T-helper 1 cell treated with Interleukin-12 subunit alpha and Interleukin-12 subunit beta and Interleukin-4 antibody, amounts not matched to agents 30 ng/mL and 1 ng/mL, for 36 hours (primary cell): ENCODE data around the gene ORM1. TPM values are rescaled to one million over a fixed set of nuclear protein-coding genes. Genes with fewer than 3 reads are reported as not detected.
"Not testable (repeated sequence)": the region's sequence is repeated elsewhere in the genome, so short reads cannot be mapped to it uniquely, and the experiment has no call there.

Source experiments
- intact Hi-C: fragments of 100-400 bp; cut with micrococcal nuclease; formaldehyde crosslinking; loops from one replicate; pipeline ENCODE4 v1.15.1; 2024
- total RNA-seq: library from RNA; stranded (reverse); gene quantifications from 2 replicates; pipeline ENCODE4 v1.2.3, GENCODE V29; 2022

ORM1 gene
- total RNA-seq: not detected in 2 replicates

DNA sequence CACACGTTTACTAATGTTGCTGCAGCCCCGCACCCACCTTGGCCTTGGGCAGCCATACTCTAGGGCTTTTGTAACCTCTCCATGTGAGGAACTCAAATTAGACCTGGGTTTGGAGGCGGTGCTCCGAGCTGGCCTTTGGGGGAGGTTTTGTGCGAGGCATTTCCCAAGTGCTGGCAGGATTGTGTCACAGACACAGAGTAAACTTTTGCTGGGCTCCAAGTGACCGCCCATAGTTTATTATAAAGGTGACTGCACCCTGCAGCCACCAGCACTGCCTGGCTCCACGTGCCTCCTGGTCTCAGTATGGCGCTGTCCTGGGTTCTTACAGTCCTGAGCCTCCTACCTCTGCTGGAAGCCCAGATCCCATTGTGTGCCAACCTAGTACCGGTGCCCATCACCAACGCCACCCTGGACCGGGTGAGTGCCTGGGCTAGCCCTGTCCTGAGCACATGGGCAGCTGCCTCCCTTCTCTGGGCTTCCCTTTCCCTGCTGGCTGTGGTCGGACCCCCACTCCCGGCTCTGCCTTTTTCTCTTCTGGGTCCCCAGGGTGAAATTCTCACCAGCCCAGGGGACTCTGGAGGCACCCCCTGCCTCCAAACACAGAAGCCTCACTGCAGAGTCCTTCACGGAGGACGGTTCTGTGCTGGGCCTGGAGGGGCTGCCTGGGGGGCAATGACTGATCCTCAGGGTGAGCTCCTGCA, at the start of gene ORM1:
ORM1 (plus strand) TSS at position 268 of the 701 bp plus-strand sequence; CDS start at position 304, 36 bp downstream.
- intact Hi-C loops: not testable (repeated sequence)

DNA sequence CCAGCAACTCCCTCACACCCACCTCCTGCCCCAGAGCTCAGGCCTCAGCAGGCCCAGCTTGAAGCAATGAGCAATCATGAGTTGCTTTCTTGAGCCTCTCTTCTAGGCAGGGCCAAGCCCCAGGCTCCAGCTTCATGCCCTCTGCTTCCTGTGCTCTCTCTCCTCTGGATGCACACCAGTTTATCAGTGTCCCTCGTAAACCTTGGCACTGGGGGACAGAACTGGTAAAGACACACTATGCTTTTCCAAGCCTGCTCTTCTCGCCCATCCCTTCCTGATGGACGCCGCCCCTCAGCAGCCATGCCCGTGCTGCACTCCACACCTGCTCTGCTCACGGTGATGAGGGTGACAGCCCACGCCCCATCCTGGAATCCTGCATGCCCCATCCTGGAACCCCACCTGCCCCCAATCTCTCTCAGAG, 49.4 kb upstream of the ORM1 start:
- intact Hi-C loops: no loop called here

DNA sequence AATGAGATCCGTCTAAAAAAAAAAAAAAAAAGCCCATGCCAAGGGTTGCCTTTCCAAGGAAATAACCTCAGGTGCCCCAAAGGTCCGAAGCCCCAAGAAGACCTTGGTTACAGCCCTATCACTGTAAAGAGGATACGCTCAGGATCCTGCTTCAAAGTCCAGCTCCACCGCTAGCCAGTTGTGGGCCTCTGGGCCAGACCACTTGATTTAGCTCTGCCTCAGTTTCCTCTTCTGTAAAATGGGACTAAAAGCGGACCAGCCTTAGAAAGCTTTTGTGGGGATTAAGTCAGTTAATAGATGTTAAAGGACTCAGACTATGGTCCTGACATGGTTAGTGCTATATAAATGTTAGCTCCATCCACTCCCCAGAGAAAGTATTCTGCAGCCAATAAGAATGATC, 48.7 kb upstream of the ORM1 start:
- intact Hi-C loops: no loop called here

DNA sequence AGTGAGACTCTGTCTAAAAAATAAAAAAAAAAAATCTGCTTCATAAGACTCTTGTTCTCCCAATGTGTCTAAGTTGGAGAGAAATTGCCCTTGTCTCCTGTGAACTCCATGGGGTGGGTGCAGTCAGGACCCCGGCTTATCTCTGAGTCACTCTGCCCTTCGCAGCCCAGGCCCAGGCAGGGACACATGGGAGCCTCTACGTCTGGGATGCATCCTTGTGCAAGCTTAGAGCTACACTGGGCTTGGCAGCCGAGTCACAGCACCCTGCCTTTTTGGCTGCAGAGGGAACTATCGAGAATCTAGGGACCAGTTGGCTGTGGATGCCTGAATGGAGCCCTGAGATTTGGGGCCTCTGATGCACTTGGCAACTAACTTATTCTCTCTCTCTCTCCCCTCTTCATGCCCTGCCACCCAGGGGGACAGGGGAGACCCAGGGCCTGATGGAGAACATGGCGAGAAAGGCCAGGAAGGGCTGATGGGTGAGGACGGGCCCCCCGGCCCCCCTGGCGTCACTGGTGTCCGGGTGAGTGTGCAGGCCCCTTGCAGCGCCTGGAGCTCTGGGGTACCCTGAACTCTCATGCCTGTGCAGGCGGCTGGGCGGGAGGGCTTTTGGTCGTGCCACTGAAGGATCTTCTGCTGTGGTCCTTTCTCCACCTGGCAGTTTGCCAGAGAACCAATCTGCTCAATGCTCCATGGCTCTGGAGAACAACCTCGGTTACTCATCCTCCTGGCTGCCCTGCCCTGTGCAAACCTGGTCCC, 47.5 kb upstream of the ORM1 start:
- intact Hi-C loops: no loop called here

DNA sequence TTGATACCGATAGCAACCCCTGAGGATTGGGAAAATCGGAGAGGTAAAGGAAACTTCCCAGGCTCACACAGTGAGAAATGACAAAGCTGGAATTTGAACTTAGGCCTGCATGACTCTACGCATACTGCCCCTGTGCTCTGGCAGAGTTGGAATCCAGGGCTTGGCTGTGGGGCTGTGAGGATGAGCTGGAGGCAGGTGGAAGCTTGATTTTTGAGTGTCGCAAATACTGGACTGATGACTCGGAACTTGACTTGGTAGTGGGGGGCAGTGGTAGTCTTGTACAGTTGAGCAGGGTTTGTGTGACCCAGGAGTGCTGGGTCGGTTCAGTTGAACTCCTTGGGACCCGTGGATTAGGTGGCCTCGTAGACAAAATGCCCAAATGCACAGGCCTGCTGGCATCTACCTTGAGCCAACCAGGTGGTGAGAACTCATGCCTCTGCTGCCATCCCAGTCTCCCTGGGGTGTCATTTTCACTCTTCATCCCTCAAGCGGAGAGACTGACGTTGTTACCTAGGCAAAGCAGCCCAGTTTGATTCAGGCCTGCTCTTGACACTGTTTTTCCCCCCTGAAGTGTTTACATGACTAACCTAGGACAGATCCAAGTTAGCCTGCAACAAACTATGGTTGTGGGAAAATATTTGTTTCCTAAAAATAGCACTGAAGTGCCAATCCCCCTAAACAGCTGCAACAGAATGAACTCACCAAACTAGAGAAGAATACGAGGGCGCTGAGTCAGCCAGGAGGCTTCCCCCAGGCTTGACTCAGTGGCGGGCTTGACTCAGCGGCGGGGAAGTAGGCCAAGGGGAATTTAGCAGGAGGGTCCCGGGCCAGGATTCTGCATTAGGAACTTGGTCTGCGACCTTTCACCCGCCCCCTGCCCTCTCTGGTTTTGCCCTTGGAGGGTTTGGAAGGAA, 45.7 kb upstream of the ORM1 start:
- intact Hi-C loops: no loop called here

DNA sequence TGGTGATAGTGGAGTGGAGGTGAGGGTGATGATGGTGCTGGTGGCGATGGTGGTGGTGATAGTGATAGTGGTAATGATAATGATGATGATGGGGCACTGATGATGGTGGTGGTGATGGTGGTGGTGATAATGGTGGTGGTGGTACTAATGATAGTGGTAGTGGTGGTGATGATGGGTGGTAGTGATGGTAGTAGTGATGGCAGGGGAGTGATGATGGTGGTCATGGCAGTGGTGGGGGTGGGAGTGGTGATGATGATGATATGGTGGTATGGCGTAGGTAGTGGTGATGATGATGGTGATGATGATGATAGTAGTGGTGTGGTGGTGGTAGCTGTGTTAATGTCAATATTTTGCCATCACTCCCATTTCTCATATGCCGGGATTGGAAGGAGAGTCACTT, 44.5 kb upstream of the ORM1 start:
- intact Hi-C loops: no loop called here

DNA sequence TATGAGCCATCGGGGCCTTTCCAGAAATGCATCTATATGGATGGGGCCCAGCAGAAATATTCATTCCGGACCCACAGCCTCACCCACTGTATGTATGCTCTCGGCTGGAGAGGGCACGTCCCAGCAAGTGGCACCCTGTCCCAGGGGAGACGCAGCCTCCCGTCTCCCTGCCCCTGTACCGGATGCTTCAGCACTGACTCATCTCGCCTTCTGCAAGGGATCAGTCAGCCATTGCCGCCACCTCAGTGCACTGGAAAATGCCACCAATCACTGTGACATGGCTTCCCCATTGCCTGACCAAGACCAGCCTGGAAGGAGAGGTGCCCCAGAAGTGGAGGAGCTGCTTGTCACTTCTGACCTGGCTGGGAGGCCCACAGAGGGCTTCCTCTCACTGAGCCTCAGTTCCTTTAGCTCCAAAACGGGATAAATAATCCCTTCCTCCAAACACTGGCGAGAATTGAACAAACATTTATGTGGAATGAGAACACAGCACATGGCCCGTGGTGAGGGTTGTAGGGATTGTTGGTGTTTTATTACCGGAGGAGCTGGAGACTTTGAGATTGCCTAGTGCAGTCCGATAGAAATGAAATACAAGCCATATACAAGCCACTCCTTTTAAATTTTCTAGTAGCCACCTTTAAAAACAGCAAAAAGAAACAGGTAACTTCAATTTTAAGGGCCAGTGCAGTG, 43.9 kb upstream of the ORM1 start:
- intact Hi-C loops: no loop called here

DNA sequence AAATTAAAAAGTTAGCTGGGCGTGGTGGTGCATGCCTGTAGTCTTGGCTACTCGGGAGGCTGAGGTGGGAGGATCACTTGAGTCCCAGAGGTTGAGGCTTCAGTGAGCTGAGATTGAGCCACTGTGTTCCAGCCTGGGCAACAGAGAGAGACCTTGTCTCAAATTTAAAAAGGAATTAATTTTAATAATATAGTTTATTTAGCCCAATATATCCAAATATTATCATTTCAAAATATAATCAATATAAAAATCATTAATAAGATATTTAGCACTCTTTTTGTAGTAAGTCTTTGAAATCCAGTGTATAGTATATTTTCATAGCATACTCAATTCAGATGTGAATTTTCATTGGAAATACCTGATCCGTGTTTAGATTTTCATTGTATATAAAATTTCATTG, 43.2 kb upstream of the ORM1 start:
- intact Hi-C loops: no loop called here

DNA sequence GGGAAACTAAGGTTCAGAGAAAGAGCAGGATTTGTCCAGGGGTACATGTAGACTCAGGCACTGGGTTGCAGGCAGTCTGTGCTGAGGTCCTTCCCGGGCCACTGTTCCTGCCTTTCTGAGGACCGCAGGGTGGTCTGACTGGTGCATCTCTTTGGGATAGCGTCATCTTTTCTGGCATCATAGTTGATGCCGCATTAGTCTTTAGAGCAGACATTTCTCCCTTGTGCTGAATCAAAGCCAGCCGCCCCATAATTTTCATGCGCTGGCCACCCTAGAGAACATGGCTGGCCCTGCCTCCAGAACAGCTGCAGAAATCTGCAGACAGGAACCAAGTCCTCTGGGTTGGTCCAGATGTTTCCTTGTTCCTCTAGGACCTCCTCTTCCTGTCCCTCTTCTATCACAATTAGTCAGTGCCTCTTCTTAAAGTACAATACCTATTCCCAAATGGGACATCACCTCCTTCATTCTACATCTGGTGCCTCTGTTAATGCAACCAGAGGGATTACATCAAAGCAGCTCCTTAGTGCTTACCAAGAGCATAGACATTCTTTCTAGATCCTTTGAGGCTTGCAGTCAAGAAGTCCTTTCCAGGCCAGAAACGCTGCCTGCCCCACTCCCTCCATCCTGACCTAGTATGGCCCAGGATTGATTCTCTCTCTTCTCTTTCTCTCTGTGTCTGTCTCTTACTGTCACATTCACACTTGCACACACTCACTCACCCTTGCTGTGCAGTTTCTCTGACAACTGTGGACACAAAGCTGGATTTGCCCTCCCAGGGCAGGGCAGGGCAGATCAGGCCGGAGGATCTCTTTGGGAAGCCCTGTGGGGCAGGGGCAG, 42.0 kb upstream of the ORM1 start:
- intact Hi-C loops: no loop called here

DNA sequence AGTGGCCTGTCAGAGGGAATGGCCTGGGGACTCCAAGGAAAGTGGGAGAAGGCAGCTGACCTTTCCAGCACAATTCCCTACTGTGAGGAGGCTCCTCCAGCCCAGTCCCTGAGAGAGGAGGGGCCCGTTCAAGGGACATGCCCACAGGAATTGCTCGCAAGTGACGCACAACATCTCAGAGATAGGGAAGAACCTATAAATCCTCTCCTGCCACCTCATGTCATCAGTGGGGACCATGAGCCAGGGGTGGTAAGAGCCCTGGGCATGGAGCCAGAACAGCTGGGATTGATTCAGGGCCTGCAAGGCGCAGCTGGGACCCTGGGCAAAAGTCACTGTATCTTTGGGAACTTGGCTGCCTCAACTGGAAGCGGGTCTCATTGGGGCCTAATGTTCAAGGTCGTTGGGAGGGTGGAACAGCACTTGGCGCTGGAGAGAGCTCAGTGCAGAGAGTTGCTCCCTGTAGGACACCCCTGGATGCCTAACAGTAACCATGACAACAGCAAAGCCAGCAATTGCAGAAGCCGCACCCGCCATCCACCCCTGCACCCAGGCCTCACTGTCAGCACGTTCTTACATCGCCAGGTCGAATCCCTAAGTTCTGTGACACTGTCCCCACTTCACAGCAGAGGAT, 41.3 kb upstream of the ORM1 start:
- intact Hi-C loops: no loop called here

DNA sequence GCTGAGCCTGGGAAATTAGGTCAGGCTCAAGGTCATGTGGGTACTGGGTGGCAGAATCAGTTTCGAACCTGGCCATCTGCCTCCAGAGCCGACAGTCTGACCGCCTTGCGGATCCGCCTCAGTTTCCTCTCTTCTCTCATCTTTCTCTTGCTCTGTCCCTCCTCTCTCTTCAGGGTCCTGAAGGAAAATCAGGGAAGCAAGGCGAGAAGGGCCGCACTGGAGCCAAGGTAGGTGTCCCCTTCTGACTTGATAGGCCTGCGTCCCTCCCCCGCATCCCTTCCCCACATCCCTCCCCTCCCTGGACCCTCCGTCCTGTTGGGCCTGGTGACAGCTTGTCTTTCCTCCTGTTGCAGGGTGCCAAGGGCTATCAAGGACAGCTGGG, 40.8 kb upstream of the ORM1 start:
- intact Hi-C loops: no loop called here

DNA sequence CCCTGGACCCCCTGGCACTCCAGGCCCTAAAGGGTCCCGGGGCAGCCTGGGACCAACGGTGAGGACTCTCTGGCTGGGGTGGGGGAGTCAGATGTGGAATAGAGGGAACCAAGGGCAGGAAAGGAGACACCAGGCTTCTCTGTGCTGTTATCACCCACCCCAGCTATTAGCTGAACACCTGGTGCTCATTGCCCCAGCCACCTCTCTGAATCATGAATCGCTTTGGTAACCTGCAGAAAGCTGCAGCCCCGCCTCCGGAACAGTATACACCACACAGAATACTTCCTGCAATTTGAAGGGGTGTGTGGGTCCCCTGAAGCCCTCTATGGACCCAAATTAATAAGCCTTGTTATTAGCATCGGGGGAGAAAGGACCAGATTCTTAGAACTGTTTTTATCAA, 40.4 kb upstream of the ORM1 start:
- intact Hi-C loops: no loop called here

DNA sequence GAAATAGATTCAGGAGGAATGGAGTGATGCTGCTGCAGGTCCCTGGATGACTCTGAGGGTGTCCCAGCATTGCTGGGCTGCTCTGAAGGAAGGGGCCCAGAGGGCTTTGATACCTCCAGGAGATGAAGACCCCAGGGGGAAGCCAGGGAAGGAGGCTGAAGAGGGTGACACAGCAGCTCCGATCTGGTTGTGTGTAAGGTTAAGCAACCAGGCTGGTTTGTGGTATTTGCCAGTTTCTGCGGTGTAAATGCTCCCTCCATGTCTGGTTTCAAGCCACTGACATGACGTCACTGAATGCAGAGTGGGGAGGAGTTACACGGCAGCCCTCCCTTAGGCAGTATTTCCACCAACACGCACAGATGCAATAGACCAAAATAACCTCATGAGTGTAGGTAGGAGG, 40.0 kb upstream of the ORM1 start:
- intact Hi-C loops: no loop called here

DNA sequence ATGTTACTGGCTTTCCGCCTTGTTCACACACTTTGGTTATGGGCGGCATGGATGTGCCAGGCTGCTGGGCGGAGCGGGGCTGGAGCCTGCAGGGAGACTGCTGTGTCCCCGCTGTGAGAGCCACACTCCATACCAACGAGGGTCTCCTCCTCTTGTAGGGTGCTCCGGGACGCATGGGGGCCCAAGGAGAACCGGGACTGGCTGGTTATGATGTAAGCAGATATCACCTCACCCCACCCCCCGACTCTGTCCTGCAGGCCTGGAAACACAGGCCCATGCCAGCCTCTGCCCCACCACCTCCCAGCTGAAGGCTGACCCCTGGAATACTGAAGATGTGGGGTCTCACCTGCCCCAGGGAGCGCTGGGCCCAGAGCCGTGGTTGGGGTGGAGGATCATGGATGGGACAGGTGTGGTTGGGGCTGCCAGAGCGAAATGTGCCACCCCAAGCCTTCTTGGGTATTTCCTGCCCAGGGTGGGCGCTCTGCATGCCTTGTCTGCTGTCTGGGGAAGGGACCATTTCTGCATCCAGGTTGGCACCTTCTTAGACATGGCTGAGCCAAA, 39.3 kb upstream of the ORM1 start:
- intact Hi-C loops: no loop called here

DNA sequence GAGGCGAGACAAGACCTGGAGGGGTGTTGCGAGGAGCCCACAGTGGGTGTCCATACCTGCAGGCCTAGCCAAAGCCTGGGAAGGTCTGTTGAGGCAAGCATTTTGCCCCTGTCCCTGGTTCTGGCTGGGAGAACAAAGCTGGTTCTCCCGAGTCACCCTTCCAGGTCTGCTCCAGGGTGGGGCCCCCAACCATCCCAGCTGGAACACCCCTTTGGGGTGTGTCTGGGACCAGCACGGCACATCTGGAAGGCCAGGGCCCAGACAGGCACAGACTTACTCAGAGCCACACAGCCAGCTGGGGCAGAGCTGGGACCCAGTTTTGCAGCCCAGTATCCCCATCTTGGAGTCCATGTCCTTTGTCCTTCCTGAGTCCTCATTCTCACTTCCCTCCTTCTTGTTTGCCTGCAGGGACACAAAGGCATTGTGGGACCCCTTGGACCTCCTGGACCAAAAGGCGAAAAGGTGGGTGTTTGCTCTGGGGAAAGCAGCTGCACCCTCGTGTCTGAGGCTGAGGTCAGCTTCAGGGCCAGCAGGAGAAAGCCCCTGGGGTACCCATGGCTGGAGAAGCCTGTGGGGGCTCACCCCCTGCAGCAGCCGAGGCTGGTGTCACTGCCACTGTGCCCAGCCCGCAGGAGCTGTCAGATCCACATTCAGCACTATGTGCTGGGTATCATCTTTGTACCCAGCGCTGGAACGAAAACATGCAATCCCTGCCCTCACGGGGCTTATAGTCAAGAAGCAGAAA, 38.4 kb upstream of the ORM1 start:
- intact Hi-C loops: no loop called here

DNA sequence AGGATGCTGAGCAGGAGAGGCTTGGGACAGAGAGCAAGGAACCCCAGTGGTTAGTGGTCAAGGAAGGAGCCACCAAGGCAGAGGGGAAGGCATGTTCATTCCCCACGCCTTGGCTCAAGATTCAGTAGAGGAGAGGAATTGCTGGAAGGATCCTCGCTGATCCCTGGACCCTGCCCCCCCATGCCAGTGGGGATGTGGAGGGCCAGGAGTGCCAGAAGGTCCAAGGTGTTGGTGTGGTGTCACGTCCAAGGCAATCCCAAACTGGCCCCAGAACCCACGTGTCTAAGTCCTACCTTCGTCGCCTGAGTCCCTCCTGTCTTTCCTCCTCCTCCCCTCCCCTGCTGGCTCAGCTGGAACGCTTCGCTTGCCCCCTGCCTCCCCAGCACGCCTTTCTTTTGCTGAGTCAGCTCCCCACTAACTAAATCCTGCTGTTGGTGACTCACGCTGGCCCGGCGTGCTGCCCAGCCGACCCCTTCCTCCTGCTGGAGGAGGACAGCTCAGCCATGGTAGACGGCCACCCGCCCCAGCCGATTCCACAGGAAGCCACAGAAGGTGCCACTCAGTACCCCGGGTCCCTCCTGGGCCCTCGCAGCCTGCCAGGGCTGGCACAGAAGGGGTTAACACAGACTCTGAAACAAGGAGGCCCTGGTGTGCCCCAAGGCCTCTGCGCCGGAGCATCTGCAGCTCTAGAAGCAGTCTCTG, 37.6 kb upstream of the ORM1 start:
- intact Hi-C loops: no loop called here

DNA sequence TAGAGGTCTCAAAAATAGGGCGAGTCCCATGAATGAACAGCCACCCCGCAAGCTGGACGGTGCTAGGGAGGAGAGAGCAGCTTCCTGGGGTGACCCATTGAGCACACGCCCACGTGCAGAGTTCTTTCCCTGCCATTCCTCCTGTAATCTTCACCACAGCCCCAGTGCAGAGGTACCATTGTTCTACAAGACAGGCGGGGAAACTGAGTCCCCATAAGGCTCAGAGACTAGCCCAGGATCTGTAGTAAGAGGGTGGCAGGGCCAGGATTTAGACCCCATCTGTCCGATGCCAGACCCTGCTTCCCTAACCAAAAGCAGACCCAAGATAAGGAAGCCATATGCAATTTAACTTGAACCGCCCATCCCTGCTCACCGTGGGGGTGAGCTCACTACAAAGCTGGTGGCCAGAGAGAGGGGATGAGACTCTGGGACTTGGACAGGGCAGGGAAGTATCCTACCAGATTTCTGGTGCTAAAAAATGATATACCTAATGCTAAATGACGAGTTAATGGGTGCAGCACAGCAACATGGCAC, 36.7 kb upstream of the ORM1 start:
- intact Hi-C loops: no loop called here
